Activated CD8-positive, alpha-beta T cell treated with anti-CD3 and anti-CD28 coated beads, Interleukin-2, amount 10 ng/mL, durations not matched to agents 7 days and 5 days (primary cell): Measurements from ENCODE around the gene PPARG. TPM values are rescaled to one million over a fixed set of nuclear protein-coding genes. Genes with fewer than 3 reads are reported as not detected.
"Not testable (repeated sequence)": the region's sequence is repeated elsewhere in the genome, so short reads cannot be mapped to it uniquely, and the experiment has no call there.

Experiments used
- ATAC-seq: fragments of 150-1000 bp; cut with Tn5 transposase; one replicate; pipeline ENCODE4 v1.10.0; 2021; ENCODE audit warnings: moderate library complexity
- CTCF ChIA-PET: fragments of 350-600 bp; sonication (Branson Sonifier 250); formaldehyde crosslinking; loops from one replicate; lab custom pipeline; 2021; ENCODE audit warnings: antibody characterized with exemption; lab: Charles Lee
- POLR2A ChIA-PET: fragments of 350-600 bp; sonication (Branson Sonifier 250); formaldehyde crosslinking; loops from one replicate; lab custom pipeline; 2021; ENCODE audit warnings: antibody characterized with exemption; lab: Charles Lee
- DNase-seq: peaks from one replicate; pipeline ENCODE4 v3.0.0-alpha.2; 2020
- H3K27ac Mint-ChIP-seq: one replicate; pipeline ENCODE4 v1.8.0; 2021; ENCODE audit warnings: mild to moderate bottlenecking, mixed read lengths
- H3K27me3 Mint-ChIP-seq: one replicate; pipeline ENCODE4 v1.8.0; 2021; ENCODE audit warnings: low read depth, mixed read lengths
- H3K36me3 Mint-ChIP-seq: one replicate; pipeline ENCODE4 v1.8.0; 2021; ENCODE audit warnings: low read depth, mixed read lengths
- H3K4me1 Mint-ChIP-seq: one replicate; pipeline ENCODE4 v1.8.0; 2021; ENCODE audit warnings: low read depth, mixed read lengths
- H3K4me3 Mint-ChIP-seq: one replicate; pipeline ENCODE4 v1.8.0; 2021; ENCODE audit warnings: mild to moderate bottlenecking, mixed read lengths
- H3K9me3 Mint-ChIP-seq: one replicate; pipeline ENCODE4 v1.8.0; 2022; ENCODE audit warnings: mixed read lengths; ENCODE audit not compliant: insufficient read depth
- total RNA-seq, 2 experiments: library from RNA; stranded (reverse); gene quantifications; one replicate each; pipeline ENCODE4 v1.2.3, GENCODE V29; 2021

Gene PPARG
- total RNA-seq, 2 experiments from 2014 or later = not detected

DNA sequence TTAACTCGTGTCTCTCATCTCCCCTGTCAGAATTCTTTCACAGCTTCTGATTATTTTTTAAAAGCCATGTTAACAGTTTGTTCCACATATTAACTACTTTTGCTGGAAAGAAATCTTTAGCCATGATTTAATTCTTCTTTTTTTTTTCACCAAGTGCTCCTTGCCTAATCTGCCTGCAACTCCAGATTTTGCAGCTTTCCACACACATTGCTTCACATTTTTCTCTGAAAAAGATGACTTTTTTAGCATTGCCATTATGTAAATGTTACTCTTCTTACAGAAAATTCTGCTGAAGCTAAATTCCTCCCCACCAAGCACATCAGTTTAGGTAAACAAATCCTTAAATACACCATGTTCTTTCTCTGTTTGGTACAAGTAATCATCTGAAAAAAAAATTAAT, 23.4 kb upstream of the PPARG start:
- no peak for DNase-seq
- Mint-ChIP-seq H3K9me3 (no peaks in the 10 kb centered on the region), H3K4me1 (no peaks in the 10 kb centered on the region), H3K27me3 (peaks cover 27% of the 10 kb centered on the region), H3K36me3 (no peaks in the 10 kb centered on the region), H3K27ac (no peak overlapping the region), H3K4me3 (no peak overlapping the region)
- POLR2A ChIA-PET = no interaction called here
- no peak for ATAC-seq
- CTCF ChIA-PET = interaction anchor here (0.8 kb wide), 1 partner anchor 214 kb away, joined by 3 read pairs; no protein-coding TSS in a partner anchor

- Mint-ChIP-seq H3K27ac (no peak overlapping the region), H3K4me3 (no peak overlapping the region), H3K4me1 (no peaks in the 10 kb centered on the region), H3K27me3 (peaks cover 27% of the 10 kb centered on the region), H3K36me3 (no peaks in the 10 kb centered on the region), H3K9me3 (no peaks in the 10 kb centered on the region)
- CTCF ChIA-PET = interaction anchor here (0.8 kb wide), 1 partner anchor 214 kb away, joined by 3 read pairs; no protein-coding TSS in a partner anchor
- DNase-seq (no peak), ATAC-seq (no peak)
- POLR2A ChIA-PET = no interaction called here
Measured at GRCh38 chr3:12266038-12266437, 22.8 kb upstream of the PPARG start.

- Mint-ChIP-seq H3K9me3 (no peaks in the 10 kb centered on the region), H3K4me3 (no peak overlapping the region), H3K27ac (no peak overlapping the region), H3K36me3 (no peaks in the 10 kb centered on the region), H3K4me1 (no peaks in the 10 kb centered on the region), H3K27me3 (peaks cover 27% of the 10 kb centered on the region)
- no peak for DNase-seq
- POLR2A ChIA-PET = no interaction called here
- CTCF ChIA-PET = no interaction called here
- ATAC-seq = no peak
Measured at GRCh38 chr3:12267376-12268030, 21.4 kb upstream of the PPARG start.

- ATAC-seq = no peak
- H3K27me3 Mint-ChIP-seq = peaks cover 22% of the 10 kb centered on the region
- no peak for DNase-seq
- no peaks in the 10 kb centered on the region for H3K4me1 Mint-ChIP-seq
- no peak overlapping the region for H3K27ac Mint-ChIP-seq
- H3K9me3 Mint-ChIP-seq = no peaks in the 10 kb centered on the region
- no peak overlapping the region for H3K4me3 Mint-ChIP-seq
- CTCF ChIA-PET = no interaction called here
- POLR2A ChIA-PET = no interaction called here
- H3K36me3 Mint-ChIP-seq = no peaks in the 10 kb centered on the region
Measured at GRCh38 chr3:12268049-12268735, 20.7 kb upstream of the PPARG start.

DNA sequence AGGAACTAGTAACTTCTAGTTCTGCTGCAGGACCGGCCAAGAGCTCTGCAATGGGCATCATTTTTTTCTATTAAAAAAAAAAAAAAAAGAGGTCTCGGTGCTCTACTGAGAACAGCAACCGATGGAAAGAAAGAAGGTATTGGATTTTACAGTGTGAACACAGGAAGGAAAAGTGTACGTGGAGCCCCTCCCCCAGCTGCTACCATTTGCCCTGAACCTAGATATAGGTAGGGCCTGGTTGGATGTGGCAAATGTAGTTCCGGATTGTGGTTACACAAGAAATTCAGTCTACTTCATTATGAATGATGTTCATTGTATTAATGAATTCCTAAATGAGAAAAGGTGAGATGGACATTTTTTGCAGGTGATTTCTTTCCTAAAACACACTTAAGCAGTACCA, 17.9 kb upstream of the PPARG start:
- Mint-ChIP-seq H3K9me3 (no peaks in the 10 kb centered on the region), H3K36me3 (no peaks in the 10 kb centered on the region), H3K27ac (no peak overlapping the region), H3K27me3 (peaks cover 9% of the 10 kb centered on the region), H3K4me1 (no peaks in the 10 kb centered on the region), H3K4me3 (no peak overlapping the region)
- ChIA-PET POLR2A (no interaction called here), CTCF (no interaction called here)
- DNase-seq = no peak
- ATAC-seq = no peak

GRCh38 chr3:12273045-12273695, 15.7 kb upstream of the PPARG start:
- Mint-ChIP-seq H3K36me3 (no peaks in the 10 kb centered on the region), H3K4me1 (no peaks in the 10 kb centered on the region), H3K9me3 (no peaks in the 10 kb centered on the region), H3K27me3 (peaks cover 2% of the 10 kb centered on the region), H3K4me3 (no peak overlapping the region), H3K27ac (no peak overlapping the region)
- DNase-seq (no peak), ATAC-seq (no peak)
- CTCF ChIA-PET = no interaction called here
- POLR2A ChIA-PET = no interaction called here

DNA sequence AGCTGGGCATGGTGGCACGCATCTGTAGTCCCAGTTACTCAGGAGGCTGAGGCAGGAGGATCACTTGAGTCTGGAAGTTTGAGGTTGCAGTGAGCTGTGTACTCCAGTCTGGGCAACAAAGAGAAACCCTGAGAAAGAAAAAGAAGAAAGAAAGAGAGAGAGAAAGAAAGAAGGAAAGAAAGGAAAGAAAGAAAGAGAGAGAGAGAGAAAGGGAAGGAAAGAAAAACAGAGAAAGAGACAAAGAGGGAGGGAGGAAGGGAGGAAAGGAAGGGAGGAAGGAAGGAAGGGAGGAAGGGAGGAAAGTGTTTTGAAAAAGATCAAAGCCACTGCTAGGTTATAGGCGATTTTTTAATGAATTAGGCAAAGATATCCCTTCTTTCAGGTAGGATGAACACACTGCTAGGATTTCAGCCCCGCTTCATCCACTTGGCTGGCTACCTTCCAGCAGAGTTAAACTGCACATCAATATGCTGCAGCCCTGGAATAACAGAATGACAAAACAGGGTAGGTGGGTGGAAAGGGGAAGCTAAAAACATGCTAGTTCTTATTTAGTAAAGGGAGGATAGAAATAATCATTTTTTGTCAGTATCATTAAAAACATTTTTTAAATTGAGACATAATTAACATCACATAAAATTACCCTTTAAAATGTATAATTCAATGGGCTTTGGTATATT, 12.8 kb upstream of the PPARG start:
- CTCF ChIA-PET = interaction anchor here (0.6 kb wide), 1 partner anchor 78 kb away, joined by 3 read pairs; no protein-coding TSS in a partner anchor
- Mint-ChIP-seq H3K9me3 (no peaks in the 10 kb centered on the region), H3K27me3 (peaks cover 5% of the 10 kb centered on the region), H3K27ac (no peak overlapping the region), H3K36me3 (no peaks in the 10 kb centered on the region), H3K4me3 (no peak overlapping the region), H3K4me1 (no peaks in the 10 kb centered on the region)
- POLR2A ChIA-PET = no interaction called here
- ATAC-seq = no peak
- DNase-seq = no peak

- H3K4me1 Mint-ChIP-seq, H3K4me3 Mint-ChIP-seq, H3K27me3 Mint-ChIP-seq, DNase-seq, ATAC-seq, CTCF ChIA-PET, POLR2A ChIA-PET, H3K27ac Mint-ChIP-seq, H3K9me3 Mint-ChIP-seq, H3K36me3 Mint-ChIP-seq: not testable (repeated sequence)
Measured at GRCh38 chr3:12276827-12277226, 12.0 kb upstream of the PPARG start.

DNA sequence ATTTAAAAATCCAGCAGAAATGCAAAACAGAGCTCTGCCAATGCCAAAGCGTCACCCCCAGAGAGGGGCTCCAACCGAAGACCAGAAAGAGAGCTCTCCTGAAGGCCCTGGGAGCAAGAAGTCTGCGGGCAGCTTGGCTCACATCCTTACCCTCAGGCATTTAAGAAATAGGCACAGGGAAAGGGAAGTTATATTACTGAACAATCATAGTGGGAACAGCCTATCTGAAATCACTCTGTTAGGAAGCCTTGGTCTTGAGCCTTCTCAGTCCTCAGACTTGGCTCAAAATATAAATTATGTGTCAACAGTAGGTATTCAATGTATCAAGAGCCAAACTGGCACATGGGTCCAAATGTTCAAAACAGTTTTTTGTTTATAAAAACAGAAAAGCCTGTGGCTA, 10.3 kb upstream of the PPARG start:
- Mint-ChIP-seq H3K27ac (no peak overlapping the region), H3K27me3 (peaks cover 15% of the 10 kb centered on the region), H3K4me3 (no peak overlapping the region), H3K4me1 (no peaks in the 10 kb centered on the region), H3K9me3 (no peaks in the 10 kb centered on the region), H3K36me3 (no peaks in the 10 kb centered on the region)
- ATAC-seq = no peak
- POLR2A ChIA-PET = no interaction called here
- DNase-seq = no peak
- CTCF ChIA-PET = no interaction called here

GRCh38 chr3:12279591-12280326, 9.1 kb upstream of the PPARG start:
- ATAC-seq (no peak), DNase-seq (no peak)
- no peaks in the 10 kb centered on the region for H3K4me1 Mint-ChIP-seq
- no peaks in the 10 kb centered on the region for H3K9me3 Mint-ChIP-seq
- peaks cover 19% of the 10 kb centered on the region for H3K27me3 Mint-ChIP-seq
- ChIA-PET CTCF (interaction anchor here (0.5 kb wide), 1 partner anchor 366 kb away, joined by 3 read pairs; no protein-coding TSS in a partner anchor), POLR2A (no interaction called here)
- H3K4me3 Mint-ChIP-seq = no peak overlapping the region
- H3K36me3 Mint-ChIP-seq = no peaks in the 10 kb centered on the region
- no peak overlapping the region for H3K27ac Mint-ChIP-seq

DNA sequence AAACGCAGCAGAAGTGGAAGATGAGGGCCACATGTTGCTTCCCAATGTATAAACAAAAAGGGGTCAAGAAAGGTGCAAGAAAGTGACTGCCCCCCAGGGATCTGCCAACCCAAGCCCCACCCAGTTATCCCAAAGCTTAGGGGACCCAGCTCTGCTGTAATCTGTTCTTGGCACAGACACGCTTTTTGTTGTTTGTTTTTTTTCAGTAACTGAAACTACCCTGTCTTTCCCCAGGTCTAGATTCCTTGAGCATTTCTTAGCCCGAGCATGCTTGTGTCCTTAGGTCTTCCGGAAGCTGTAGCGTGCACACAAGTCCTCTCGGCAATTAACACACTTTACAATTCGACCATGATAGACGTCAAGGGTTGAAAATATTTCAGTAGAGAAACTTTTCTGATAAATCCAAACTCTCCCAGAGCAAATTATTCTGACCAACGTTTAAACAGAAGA, 8.5 kb upstream of the PPARG start:
- peaks cover 24% of the 10 kb centered on the region for H3K27me3 Mint-ChIP-seq
- no peaks in the 10 kb centered on the region for H3K4me1 Mint-ChIP-seq
- H3K4me3 Mint-ChIP-seq = no peak overlapping the region
- POLR2A ChIA-PET = no interaction called here
- no peak for ATAC-seq
- no peak overlapping the region for H3K27ac Mint-ChIP-seq
- no peaks in the 10 kb centered on the region for H3K36me3 Mint-ChIP-seq
- no peaks in the 10 kb centered on the region for H3K9me3 Mint-ChIP-seq
- DNase-seq = no peak
- CTCF ChIA-PET = interaction anchor here (0.5 kb wide), 1 partner anchor 366 kb away, joined by 3 read pairs; no protein-coding TSS in a partner anchor
